Measurements from ENCODE around the gene RABGEF1.
A peak's percentile ranks its signal among the peaks of the same experiment; 100 is the strongest.
"Not testable (repeated sequence)": the region's sequence is repeated elsewhere in the genome, so short reads cannot be mapped to it uniquely, and the experiment has no call there.

RABGEF1 gene

DNA sequence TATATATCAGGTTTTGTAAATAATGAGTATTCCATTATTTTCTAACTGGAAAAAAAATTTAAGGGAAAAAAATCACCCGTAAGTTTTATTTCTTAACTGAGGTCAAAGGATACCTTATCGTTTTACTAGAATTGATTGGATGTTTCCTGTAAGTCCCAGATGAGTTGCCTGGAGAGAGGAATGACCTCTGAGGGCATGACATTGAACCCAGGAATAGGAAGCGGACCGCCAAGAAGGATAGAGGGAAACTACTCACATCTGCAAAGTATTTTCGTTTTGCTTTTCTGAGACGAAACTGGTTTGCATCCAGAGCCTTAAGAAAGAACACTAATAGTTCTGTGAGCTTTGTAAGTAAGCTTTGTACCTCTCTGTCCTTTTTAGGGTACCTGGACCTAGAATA is 17.4 kb downstream of the RABGEF1 start:
- Histone ChIP-seq H2BK12ac (ENCODE audit: low read length) (no peak overlapping the region), H2BK120ac (ENCODE audit: insufficient read depth, low read length, poor library complexity) (no peak overlapping the region)
- WGBS (ENCODE audit: extremely low coverage, insufficient coverage, insufficient read length), result no CpG with 5 or more reads among the region's 6 CpGs

DNA sequence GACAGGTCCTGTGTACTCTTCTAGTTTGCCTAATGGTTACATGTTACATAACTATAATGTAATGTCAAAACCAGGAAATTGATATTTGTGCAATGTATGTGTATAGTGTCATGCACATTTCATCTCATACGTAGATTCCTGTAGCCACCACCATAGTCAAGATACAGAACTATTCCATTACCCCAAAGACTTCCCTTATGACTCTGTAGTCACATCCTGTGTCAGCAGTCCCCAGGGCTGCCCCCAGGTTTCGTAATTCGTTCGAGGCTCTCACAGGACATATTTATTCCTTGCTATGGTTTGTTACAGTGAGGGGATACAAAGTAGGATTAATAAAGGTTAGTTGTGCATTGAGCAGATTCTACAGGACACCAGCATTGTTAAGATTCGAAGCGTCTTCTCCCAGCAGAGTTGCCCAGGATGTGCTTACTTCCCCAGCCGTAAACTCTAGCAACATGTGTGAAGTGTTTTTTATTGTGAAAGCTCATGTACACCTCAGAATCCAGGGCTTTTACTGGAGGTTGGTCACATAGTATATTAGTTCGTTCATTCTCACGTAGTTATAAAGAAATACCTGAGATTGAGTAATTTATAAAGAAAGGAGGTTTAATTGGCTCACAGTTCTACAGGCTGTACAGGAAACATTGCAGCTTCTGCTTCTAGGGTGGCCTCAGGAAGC is 18.6 kb downstream of the RABGEF1 start:
- no peak overlapping the region for H3K4me2 ChIP-seq (ENCODE audit: low read length)
- H3K79me1 ChIP-seq (ENCODE audit: low read length), result no peaks in the 10 kb centered on the region
- no peak overlapping the region for H3K9ac ChIP-seq (ENCODE audit: low read length)
- H4K91ac ChIP-seq (ENCODE audit: low read depth, low read length), result no peak overlapping the region
- peak; percentile 45 to 63 for DNase-seq
- H4K8ac ChIP-seq (ENCODE audit: low read depth, low read length), result no peak overlapping the region
- no peak overlapping the region for H3K4ac ChIP-seq (ENCODE audit: low read depth, low read length)
- no peak overlapping the region for H3K18ac ChIP-seq (ENCODE audit: low read length)
- peaks cover 1% of the 10 kb centered on the region for H3K79me2 ChIP-seq (ENCODE audit: control insufficient read depth, insufficient read depth, low read length, poor library complexity)
- H3K27ac ChIP-seq (ENCODE audit: low read depth, low read length), result no peak overlapping the region
- no peak overlapping the region for H2AFZ ChIP-seq (ENCODE audit: insufficient read depth, low read length, poor library complexity)
- no peak overlapping the region for H3K4me3 ChIP-seq (ENCODE audit: low read depth, low read length)
- H4K12ac ChIP-seq (ENCODE audit: low read depth, low read length), result no peak overlapping the region
- H2BK5ac ChIP-seq (ENCODE audit: low read depth, low read length, poor library complexity), result no peak overlapping the region
- no peak overlapping the region for H2BK12ac ChIP-seq (ENCODE audit: low read length)
- no CpG with 5 or more reads among the region's 9 CpGs for whole genome bisulfite sequencing (ENCODE audit: extremely low coverage, insufficient coverage, insufficient read length)
- H3K14ac ChIP-seq (ENCODE audit: low read length), result no peak overlapping the region
- no peaks in the 10 kb centered on the region for H3K4me1 ChIP-seq (ENCODE audit: control insufficient read depth in 1 of 2, insufficient read depth in 2 of 2, low read length in 2 of 2)
- no peak overlapping the region for H2AK5ac ChIP-seq (ENCODE audit: low read length)
- no peaks in the 10 kb centered on the region for H3K9me3 ChIP-seq (ENCODE audit: insufficient read depth, low read depth, low read length)
- peaks cover 2 to 5% of the 10 kb centered on the region in 2 experiments for H3K36me3 ChIP-seq (ENCODE audit: control insufficient read depth in 1 of 2, insufficient read depth in 2 of 2, low read length in 2 of 2)
- H3K23ac ChIP-seq (ENCODE audit: low read length), result no peak overlapping the region
- H3K27me3 ChIP-seq (ENCODE audit: insufficient read depth, low read length), result no peaks in the 10 kb centered on the region
- H2BK120ac ChIP-seq (ENCODE audit: insufficient read depth, low read length, poor library complexity), result no peak overlapping the region

More for the DNA sequence above, 17.4 kb downstream of the RABGEF1 start:
- no peak overlapping the region for H3K4me3 ChIP-seq (ENCODE audit: low read depth, low read length)
- peaks cover 2 to 5% of the 10 kb centered on the region in 2 experiments for H3K36me3 ChIP-seq (ENCODE audit: control insufficient read depth in 1 of 2, insufficient read depth in 2 of 2, low read length in 2 of 2)
- no peak overlapping the region for H3K9ac ChIP-seq (ENCODE audit: low read length)
- no peak overlapping the region for H3K18ac ChIP-seq (ENCODE audit: low read length)
- H3K79me2 ChIP-seq (ENCODE audit: control insufficient read depth, insufficient read depth, low read length, poor library complexity), result peaks cover 1% of the 10 kb centered on the region
- H4K91ac ChIP-seq (ENCODE audit: low read depth, low read length), result no peak overlapping the region
- no peak overlapping the region for H3K4ac ChIP-seq (ENCODE audit: low read depth, low read length)
- H3K27ac ChIP-seq (ENCODE audit: low read depth, low read length), result no peak overlapping the region
- H2AK5ac ChIP-seq (ENCODE audit: low read length), result no peak overlapping the region
- no peaks in the 10 kb centered on the region for H3K27me3 ChIP-seq (ENCODE audit: insufficient read depth, low read length)
- H2BK5ac ChIP-seq (ENCODE audit: low read depth, low read length, poor library complexity), result no peak overlapping the region
- H3K4me2 ChIP-seq (ENCODE audit: low read length), result no peak overlapping the region
- no peaks in the 10 kb centered on the region for H3K4me1 ChIP-seq (ENCODE audit: control insufficient read depth in 1 of 2, insufficient read depth in 2 of 2, low read length in 2 of 2)
- H2AFZ ChIP-seq (ENCODE audit: insufficient read depth, low read length, poor library complexity), result no peak overlapping the region
- no peak overlapping the region for H4K12ac ChIP-seq (ENCODE audit: low read depth, low read length)
- no peak overlapping the region for H4K8ac ChIP-seq (ENCODE audit: low read depth, low read length)
- DNase-seq, result no peak
- H3K14ac ChIP-seq (ENCODE audit: low read length), result no peak overlapping the region
- H3K9me3 ChIP-seq (ENCODE audit: insufficient read depth, low read depth, low read length), result no peaks in the 10 kb centered on the region
- H3K23ac ChIP-seq (ENCODE audit: low read length), result no peak overlapping the region
- no peaks in the 10 kb centered on the region for H3K79me1 ChIP-seq (ENCODE audit: low read length)

DNA sequence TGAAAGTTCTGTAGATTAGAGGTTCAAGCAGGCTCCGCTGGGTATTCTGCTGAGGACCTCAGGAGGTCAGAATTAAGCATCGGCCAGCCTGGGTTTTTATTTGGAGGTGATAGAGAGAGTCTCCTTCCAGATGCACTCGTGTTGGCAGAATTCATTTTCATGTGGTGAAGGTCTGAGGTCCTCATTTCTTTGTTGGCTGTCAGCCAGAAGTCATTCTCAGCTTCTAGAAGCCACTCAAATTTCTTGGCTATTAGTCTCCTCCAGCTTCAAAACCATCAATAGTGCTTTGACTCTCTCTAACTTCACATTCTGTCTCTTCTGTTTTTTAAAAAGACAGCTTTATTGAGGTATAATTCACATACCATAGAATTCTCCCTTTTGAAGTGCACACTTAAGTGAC is 22.6 kb downstream of the RABGEF1 start:
- not testable (repeated sequence) for H2BK120ac ChIP-seq (ENCODE audit: insufficient read depth, low read length, poor library complexity); H3K27ac ChIP-seq (ENCODE audit: low read depth, low read length); H2AK5ac ChIP-seq (ENCODE audit: low read length); H3K18ac ChIP-seq (ENCODE audit: low read length); H4K8ac ChIP-seq (ENCODE audit: low read depth, low read length); H3K9me3 ChIP-seq (ENCODE audit: insufficient read depth, low read depth, low read length); H3K4me1 ChIP-seq (ENCODE audit: control insufficient read depth in 1 of 2, insufficient read depth in 2 of 2, low read length in 2 of 2); H3K79me2 ChIP-seq (ENCODE audit: control insufficient read depth, insufficient read depth, low read length, poor library complexity); H3K23ac ChIP-seq (ENCODE audit: low read length); H3K4me3 ChIP-seq (ENCODE audit: low read depth, low read length); H2BK12ac ChIP-seq (ENCODE audit: low read length); H3K27me3 ChIP-seq (ENCODE audit: insufficient read depth, low read length); H3K4me2 ChIP-seq (ENCODE audit: low read length); H3K9ac ChIP-seq (ENCODE audit: low read length); H4K12ac ChIP-seq (ENCODE audit: low read depth, low read length); H3K36me3 ChIP-seq (ENCODE audit: control insufficient read depth in 1 of 2, insufficient read depth in 2 of 2, low read length in 2 of 2); H3K14ac ChIP-seq (ENCODE audit: low read length); H3K4ac ChIP-seq (ENCODE audit: low read depth, low read length); H4K91ac ChIP-seq (ENCODE audit: low read depth, low read length); DNase-seq; H3K79me1 ChIP-seq (ENCODE audit: low read length); H2AFZ ChIP-seq (ENCODE audit: insufficient read depth, low read length, poor library complexity); H2BK5ac ChIP-seq (ENCODE audit: low read depth, low read length, poor library complexity)
- no CpG with 5 or more reads among the region's 3 CpGs for WGBS (ENCODE audit: extremely low coverage, insufficient coverage, insufficient read length)

DNA sequence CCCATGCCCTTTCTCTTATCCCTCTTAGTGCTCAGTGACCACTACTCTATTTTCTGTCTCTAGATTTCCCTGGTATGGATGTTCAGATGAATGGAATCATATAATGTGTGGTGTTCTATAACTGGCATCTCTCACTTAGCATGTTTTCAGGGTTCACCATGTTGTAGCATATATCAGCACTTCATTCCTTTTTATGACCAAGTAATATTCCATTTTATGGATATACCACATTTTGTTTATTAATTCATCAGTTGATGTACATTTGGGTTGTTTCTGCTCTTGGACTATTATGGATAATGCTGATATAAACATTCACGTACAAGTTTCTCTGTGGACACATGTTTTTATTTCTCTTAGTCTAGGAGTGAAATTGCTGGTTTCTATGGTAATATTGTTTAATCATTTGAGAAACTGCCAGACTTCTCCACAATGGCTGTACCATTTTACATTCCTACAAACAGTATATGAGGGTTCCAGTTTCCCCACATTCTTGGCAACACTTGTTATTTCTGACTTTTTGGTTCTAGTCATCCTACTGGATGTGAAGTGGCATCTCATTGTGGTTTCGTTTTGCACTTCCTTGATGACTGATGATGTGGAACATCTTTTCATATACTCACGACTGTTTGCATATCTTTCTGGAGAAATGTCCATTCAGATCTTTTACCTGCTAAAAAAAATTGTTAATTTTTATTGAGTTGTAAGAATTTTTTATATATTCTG is 23.3 kb downstream of the RABGEF1 start:
- not testable (repeated sequence) for H3K4me3 ChIP-seq (ENCODE audit: low read depth, low read length); H3K18ac ChIP-seq (ENCODE audit: low read length); H3K79me1 ChIP-seq (ENCODE audit: low read length); H4K91ac ChIP-seq (ENCODE audit: low read depth, low read length); H3K9me3 ChIP-seq (ENCODE audit: insufficient read depth, low read depth, low read length); H2BK12ac ChIP-seq (ENCODE audit: low read length); H4K8ac ChIP-seq (ENCODE audit: low read depth, low read length); H3K4ac ChIP-seq (ENCODE audit: low read depth, low read length); H3K79me2 ChIP-seq (ENCODE audit: control insufficient read depth, insufficient read depth, low read length, poor library complexity); H3K27me3 ChIP-seq (ENCODE audit: insufficient read depth, low read length); H2BK5ac ChIP-seq (ENCODE audit: low read depth, low read length, poor library complexity); H4K12ac ChIP-seq (ENCODE audit: low read depth, low read length); H3K4me1 ChIP-seq (ENCODE audit: control insufficient read depth in 1 of 2, insufficient read depth in 2 of 2, low read length in 2 of 2); H3K4me2 ChIP-seq (ENCODE audit: low read length); H2AK5ac ChIP-seq (ENCODE audit: low read length); H3K23ac ChIP-seq (ENCODE audit: low read length); H3K27ac ChIP-seq (ENCODE audit: low read depth, low read length); H2BK120ac ChIP-seq (ENCODE audit: insufficient read depth, low read length, poor library complexity); H3K14ac ChIP-seq (ENCODE audit: low read length); H3K36me3 ChIP-seq (ENCODE audit: control insufficient read depth in 1 of 2, insufficient read depth in 2 of 2, low read length in 2 of 2); H3K9ac ChIP-seq (ENCODE audit: low read length); H2AFZ ChIP-seq (ENCODE audit: insufficient read depth, low read length, poor library complexity); DNase-seq
- WGBS (ENCODE audit: extremely low coverage, insufficient coverage, insufficient read length), result no CpG with 5 or more reads among the region's 3 CpGs

Data from trophoblast cell (in vitro differentiated cells and primary cell).